GM23338 (cell line): ENCODE data around the gene PLET1. TPM values are rescaled to one million over a fixed set of nuclear protein-coding genes. Genes with fewer than 3 reads are reported as not detected.

Experiments
- ATAC-seq: fragments of 200-7000 bp; cut with Tn5 transposase; 3 replicates; pipeline ENCODE4 v1.9.1; 2020
- DNase-seq: peaks from one replicate; pipeline ENCODE4 v3.0.0-alpha.2; 2015; ENCODE audit warnings: low spot score
- H2AFZ ChIP-seq: fragments of 200-600 bp; sonication (generic); 2 replicates; pipeline ENCODE4 v1.8.0; 2016; ENCODE audit warnings: antibody characterized with exemption, mild to moderate bottlenecking, moderate library complexity
- H3F3A ChIP-seq: fragments of 200-600 bp; sonication (generic); replicated peaks from 2 replicates; pipeline ENCODE4 v1.8.0; 2017; ENCODE audit warnings: antibody characterized with exemption, mixed run types, low read depth
- H3K27ac ChIP-seq: fragments of 200-600 bp; sonication (generic); 2 replicates; pipeline ENCODE4 v1.6.1; 2016; ENCODE audit warnings: low read depth
- H3K27me3 ChIP-seq: fragments of 200-600 bp; sonication (generic); 2 replicates; pipeline ENCODE4 v1.8.0; 2016; ENCODE audit warnings: mild to moderate bottlenecking, mixed run types, moderate library complexity; ENCODE audit not compliant: insufficient read depth
- H3K36me3 ChIP-seq: fragments of 200-600 bp; sonication (generic); 2 replicates; pipeline ENCODE4 v1.8.0; 2016; ENCODE audit warnings: mild to moderate bottlenecking; ENCODE audit not compliant: insufficient read depth
- H3K4me1 ChIP-seq: fragments of 200-600 bp; sonication (generic); 2 replicates; pipeline ENCODE4 v1.8.0; 2016; ENCODE audit warnings: mild to moderate bottlenecking, moderate library complexity; ENCODE audit not compliant: insufficient read depth
- H3K4me2 ChIP-seq: fragments of 200-600 bp; sonication (generic); 2 replicates; pipeline ENCODE4 v1.7.1; 2017; ENCODE audit warnings: mixed run types
- H3K4me3 ChIP-seq: fragments of 200-600 bp; sonication (generic); 2 replicates; pipeline ENCODE4 v1.6.1; 2016; ENCODE audit warnings: mixed run types
- H3K79me2 ChIP-seq: fragments of 200-600 bp; sonication (generic); replicated peaks from 2 replicates; pipeline ENCODE4 v1.8.0; 2017; ENCODE audit warnings: mild to moderate bottlenecking; ENCODE audit not compliant: insufficient read depth
- H3K9me2 ChIP-seq: fragments of 200-600 bp; sonication (generic); 2 replicates; pipeline ENCODE4 v1.8.0; 2017; ENCODE audit not compliant: insufficient read depth
- H4K20me1 ChIP-seq: fragments of 200-600 bp; sonication (generic); replicated peaks from 2 replicates; pipeline ENCODE4 v1.8.0; 2017; ENCODE audit warnings: mild to moderate bottlenecking; ENCODE audit not compliant: insufficient read depth
- H3K27ac Mint-ChIP-seq: 2 replicates; pipeline ENCODE4 v1.8.0; 2020; ENCODE audit warnings: inconsistent platforms, mild to moderate bottlenecking, moderate library complexity, mixed read lengths
- H3K27me3 Mint-ChIP-seq: 3 replicates; pipeline ENCODE4 v1.8.0; 2022; ENCODE audit warnings: low read depth, mild to moderate bottlenecking, moderate library complexity, mixed read lengths, inconsistent platforms; ENCODE audit not compliant: insufficient read depth, poor library complexity
- H3K36me3 Mint-ChIP-seq: 3 replicates; pipeline ENCODE4 v1.8.0; 2021; ENCODE audit warnings: low read depth, mild to moderate bottlenecking, inconsistent platforms, moderate library complexity, mixed read lengths
- H3K4me1 Mint-ChIP-seq: 3 replicates; pipeline ENCODE4 v1.8.0; 2020; ENCODE audit warnings: mild to moderate bottlenecking, inconsistent platforms, mixed read lengths
- H3K4me3 Mint-ChIP-seq: 3 replicates; pipeline ENCODE4 v1.8.0; 2021; ENCODE audit warnings: moderate library complexity, mild to moderate bottlenecking, inconsistent platforms, mixed read lengths
- H3K9me3 Mint-ChIP-seq: 3 replicates; pipeline ENCODE4 v1.8.0; 2020; ENCODE audit warnings: moderate library complexity, mild to moderate bottlenecking, inconsistent platforms, mixed read lengths
- EZH2 ChIP-seq: fragments of 200-600 bp; sonication (generic); IDR thresholded peaks from one replicate; pipeline ENCODE4 v1.8.0; 2017; ENCODE audit warnings: antibody characterized with exemption, mild to moderate bottlenecking, low read depth; ENCODE audit not compliant: unreplicated experiment
- EZH2phosphoT487 ChIP-seq: fragments of 200-600 bp; sonication (generic); IDR thresholded peaks from one replicate; pipeline ENCODE4 v1.8.1; 2018; ENCODE audit warnings: antibody characterized with exemption; ENCODE audit not compliant: unreplicated experiment
- NANOG ChIP-seq: IDR thresholded peaks from 2 replicates; pipeline ENCODE4 v1.6.1; 2016; ENCODE audit warnings: antibody characterized with exemption, borderline replicate concordance
- POLR2AphosphoS5 ChIP-seq: IDR thresholded peaks from 2 replicates; pipeline ENCODE4 v1.6.1; 2016; ENCODE audit warnings: antibody characterized with exemption, low read depth
- STAT1 ChIP-seq: IDR thresholded peaks from one replicate; pipeline ENCODE4 v1.6.1; 2016; ENCODE audit warnings: antibody characterized with exemption; ENCODE audit not compliant: unreplicated experiment
- ZNF114 ChIP-seq: fragments of 250-450 bp; sonication (Bioruptor Pico); IDR thresholded peaks from 2 replicates; pipeline ENCODE4 v1.5.0; 2020; ENCODE audit warnings: mild to moderate bottlenecking, moderate library complexity
- ZNF331 ChIP-seq: fragments of 250-450 bp; sonication (Bioruptor Pico); IDR thresholded peaks from 2 replicates; pipeline ENCODE4 v1.5.0; 2020; ENCODE audit warnings: low read depth, mild to moderate bottlenecking, moderate library complexity
- polyA plus RNA-seq: library from polyadenylated mRNA; unstranded; fragments of >200 nt; fragmentation: Nextera tagmentation; extraction: Ambion mirVana; gene quantifications from 2 replicates; pipeline ENCODE4 v1.2.1, GENCODE V29; 2016
- total RNA-seq: library from RNA; depleted of rRNA; stranded (reverse); fragments of >200 nt; shearing (Covaris generic); gene quantifications from 2 replicates; pipeline ENCODE4 v1.2.3, GENCODE V29; 2014
- TF ChIP-seq, protein P1 (sequence below): IDR thresholded peaks from 2 replicates; pipeline ENCODE4 v1.6.1; 2016; ENCODE audit warnings: antibody characterized with exemption
- TF ChIP-seq, protein P2 (sequence below): IDR thresholded peaks from one replicate; pipeline ENCODE4 v1.6.1; 2018; ENCODE audit warnings: antibody characterized with exemption; ENCODE audit not compliant: unreplicated experiment
- TF ChIP-seq, protein P3 (sequence below): fragments of 250-450 bp; sonication (Bioruptor Pico); IDR thresholded peaks from 2 replicates; pipeline ENCODE4 v1.5.0; 2020; ENCODE audit warnings: mild to moderate bottlenecking, moderate library complexity

PLET1 gene
- total and polyA plus RNA-seq, 2 experiments from 2014 or later, result not detected

DNA sequence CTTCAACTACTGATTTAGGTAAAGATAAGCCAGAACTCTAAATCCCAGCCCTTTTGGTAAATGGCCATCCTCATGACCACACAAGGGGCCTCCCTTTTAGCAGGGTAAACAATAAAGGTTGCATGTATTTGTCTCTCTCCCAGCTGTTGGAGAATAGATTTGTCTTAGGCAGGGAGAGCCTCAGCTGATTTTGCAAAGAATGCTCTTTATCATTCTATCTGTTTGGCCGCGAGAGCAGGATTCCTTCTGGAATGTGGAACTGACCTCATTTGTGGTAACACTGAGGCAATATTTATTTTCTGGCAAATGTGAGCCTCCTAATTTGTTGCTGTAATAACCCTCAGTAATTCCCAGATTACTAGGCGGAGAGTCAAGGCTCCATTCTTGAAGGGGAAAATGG lies 19.2 kb downstream of the PLET1 start:
- no peaks in the 10 kb centered on the region for H3K4me1 Mint-ChIP-seq
- H3K27me3 Mint-ChIP-seq, result no peaks in the 10 kb centered on the region
- Histone ChIP-seq H3K4me1 (no peaks in the 10 kb centered on the region), H3K4me3 (no peak overlapping the region), H4K20me1 (no peaks in the 10 kb centered on the region), H3K79me2 (no peaks in the 10 kb centered on the region), H2AFZ (no peak overlapping the region), H3K27me3 (no peaks in the 10 kb centered on the region), H3K9me2 (no peaks in the 10 kb centered on the region), H3K36me3 (0 out of 2 replicates have a peak, but pooled peaks cover under 1% of the 10 kb centered on the region), H3F3A (no peaks in the 10 kb centered on the region), H3K4me2 (no peak overlapping the region), H3K27ac (no peak overlapping the region)
- H3K4me3 Mint-ChIP-seq, result no peak overlapping the region
- DNase-seq (no peak), ATAC-seq (no peak)
- H3K27ac Mint-ChIP-seq, result no peak overlapping the region
- H3K36me3 Mint-ChIP-seq, result peaks cover 26% of the 10 kb centered on the region
- TF ChIP-seq STAT1 (no peak), ZNF114 (CRISPR knock-in tag) (no peak), EZH2phosphoT487 (no peak)
- TF ChIP-seq, protein P1, sequence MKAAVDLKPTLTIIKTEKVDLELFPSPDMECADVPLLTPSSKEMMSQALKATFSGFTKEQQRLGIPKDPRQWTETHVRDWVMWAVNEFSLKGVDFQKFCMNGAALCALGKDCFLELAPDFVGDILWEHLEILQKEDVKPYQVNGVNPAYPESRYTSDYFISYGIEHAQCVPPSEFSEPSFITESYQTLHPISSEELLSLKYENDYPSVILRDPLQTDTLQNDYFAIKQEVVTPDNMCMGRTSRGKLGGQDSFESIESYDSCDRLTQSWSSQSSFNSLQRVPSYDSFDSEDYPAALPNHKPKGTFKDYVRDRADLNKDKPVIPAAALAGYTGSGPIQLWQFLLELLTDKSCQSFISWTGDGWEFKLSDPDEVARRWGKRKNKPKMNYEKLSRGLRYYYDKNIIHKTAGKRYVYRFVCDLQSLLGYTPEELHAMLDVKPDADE, result no peak
- H3K9me3 Mint-ChIP-seq, result peaks cover 13% of the 10 kb centered on the region; the same call in 2 of the 3 replicates

DNA sequence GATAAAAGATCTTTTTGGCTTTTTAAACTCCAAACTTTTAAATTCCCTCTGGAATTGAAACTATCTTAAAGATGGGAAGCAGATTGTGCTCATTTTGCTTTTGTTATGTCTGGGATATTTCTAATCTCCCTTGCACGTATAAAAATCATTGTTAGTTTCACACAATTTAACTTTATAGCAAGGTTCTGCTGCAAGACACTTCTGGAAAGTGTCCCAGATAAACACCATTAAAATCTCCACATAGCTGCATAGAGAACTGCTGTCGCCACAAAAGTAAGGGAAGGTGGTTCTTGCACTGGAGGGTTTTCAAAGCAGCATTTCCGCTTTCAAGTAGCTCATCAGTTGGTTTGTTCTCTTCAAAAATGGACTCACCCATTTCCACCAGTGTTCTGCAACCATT lies 22.6 kb downstream of the PLET1 start:
- H3K4me3 ChIP-seq, result no peak overlapping the region
- H3K36me3 Mint-ChIP-seq, result peaks cover 26% of the 10 kb centered on the region
- TF ChIP-seq NANOG (no peak), ZNF114 (CRISPR knock-in tag) (no peak), EZH2 (no peak), STAT1 (no peak), EZH2phosphoT487 (no peak), ZNF331 (no peak), POLR2AphosphoS5 (no peak)
- TF ChIP-seq, protein P1, result no peak
- TF ChIP-seq, protein P2, sequence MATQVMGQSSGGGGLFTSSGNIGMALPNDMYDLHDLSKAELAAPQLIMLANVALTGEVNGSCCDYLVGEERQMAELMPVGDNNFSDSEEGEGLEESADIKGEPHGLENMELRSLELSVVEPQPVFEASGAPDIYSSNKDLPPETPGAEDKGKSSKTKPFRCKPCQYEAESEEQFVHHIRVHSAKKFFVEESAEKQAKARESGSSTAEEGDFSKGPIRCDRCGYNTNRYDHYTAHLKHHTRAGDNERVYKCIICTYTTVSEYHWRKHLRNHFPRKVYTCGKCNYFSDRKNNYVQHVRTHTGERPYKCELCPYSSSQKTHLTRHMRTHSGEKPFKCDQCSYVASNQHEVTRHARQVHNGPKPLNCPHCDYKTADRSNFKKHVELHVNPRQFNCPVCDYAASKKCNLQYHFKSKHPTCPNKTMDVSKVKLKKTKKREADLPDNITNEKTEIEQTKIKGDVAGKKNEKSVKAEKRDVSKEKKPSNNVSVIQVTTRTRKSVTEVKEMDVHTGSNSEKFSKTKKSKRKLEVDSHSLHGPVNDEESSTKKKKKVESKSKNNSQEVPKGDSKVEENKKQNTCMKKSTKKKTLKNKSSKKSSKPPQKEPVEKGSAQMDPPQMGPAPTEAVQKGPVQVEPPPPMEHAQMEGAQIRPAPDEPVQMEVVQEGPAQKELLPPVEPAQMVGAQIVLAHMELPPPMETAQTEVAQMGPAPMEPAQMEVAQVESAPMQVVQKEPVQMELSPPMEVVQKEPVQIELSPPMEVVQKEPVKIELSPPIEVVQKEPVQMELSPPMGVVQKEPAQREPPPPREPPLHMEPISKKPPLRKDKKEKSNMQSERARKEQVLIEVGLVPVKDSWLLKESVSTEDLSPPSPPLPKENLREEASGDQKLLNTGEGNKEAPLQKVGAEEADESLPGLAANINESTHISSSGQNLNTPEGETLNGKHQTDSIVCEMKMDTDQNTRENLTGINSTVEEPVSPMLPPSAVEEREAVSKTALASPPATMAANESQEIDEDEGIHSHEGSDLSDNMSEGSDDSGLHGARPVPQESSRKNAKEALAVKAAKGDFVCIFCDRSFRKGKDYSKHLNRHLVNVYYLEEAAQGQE, result no peak
- TF ChIP-seq, protein P3, sequence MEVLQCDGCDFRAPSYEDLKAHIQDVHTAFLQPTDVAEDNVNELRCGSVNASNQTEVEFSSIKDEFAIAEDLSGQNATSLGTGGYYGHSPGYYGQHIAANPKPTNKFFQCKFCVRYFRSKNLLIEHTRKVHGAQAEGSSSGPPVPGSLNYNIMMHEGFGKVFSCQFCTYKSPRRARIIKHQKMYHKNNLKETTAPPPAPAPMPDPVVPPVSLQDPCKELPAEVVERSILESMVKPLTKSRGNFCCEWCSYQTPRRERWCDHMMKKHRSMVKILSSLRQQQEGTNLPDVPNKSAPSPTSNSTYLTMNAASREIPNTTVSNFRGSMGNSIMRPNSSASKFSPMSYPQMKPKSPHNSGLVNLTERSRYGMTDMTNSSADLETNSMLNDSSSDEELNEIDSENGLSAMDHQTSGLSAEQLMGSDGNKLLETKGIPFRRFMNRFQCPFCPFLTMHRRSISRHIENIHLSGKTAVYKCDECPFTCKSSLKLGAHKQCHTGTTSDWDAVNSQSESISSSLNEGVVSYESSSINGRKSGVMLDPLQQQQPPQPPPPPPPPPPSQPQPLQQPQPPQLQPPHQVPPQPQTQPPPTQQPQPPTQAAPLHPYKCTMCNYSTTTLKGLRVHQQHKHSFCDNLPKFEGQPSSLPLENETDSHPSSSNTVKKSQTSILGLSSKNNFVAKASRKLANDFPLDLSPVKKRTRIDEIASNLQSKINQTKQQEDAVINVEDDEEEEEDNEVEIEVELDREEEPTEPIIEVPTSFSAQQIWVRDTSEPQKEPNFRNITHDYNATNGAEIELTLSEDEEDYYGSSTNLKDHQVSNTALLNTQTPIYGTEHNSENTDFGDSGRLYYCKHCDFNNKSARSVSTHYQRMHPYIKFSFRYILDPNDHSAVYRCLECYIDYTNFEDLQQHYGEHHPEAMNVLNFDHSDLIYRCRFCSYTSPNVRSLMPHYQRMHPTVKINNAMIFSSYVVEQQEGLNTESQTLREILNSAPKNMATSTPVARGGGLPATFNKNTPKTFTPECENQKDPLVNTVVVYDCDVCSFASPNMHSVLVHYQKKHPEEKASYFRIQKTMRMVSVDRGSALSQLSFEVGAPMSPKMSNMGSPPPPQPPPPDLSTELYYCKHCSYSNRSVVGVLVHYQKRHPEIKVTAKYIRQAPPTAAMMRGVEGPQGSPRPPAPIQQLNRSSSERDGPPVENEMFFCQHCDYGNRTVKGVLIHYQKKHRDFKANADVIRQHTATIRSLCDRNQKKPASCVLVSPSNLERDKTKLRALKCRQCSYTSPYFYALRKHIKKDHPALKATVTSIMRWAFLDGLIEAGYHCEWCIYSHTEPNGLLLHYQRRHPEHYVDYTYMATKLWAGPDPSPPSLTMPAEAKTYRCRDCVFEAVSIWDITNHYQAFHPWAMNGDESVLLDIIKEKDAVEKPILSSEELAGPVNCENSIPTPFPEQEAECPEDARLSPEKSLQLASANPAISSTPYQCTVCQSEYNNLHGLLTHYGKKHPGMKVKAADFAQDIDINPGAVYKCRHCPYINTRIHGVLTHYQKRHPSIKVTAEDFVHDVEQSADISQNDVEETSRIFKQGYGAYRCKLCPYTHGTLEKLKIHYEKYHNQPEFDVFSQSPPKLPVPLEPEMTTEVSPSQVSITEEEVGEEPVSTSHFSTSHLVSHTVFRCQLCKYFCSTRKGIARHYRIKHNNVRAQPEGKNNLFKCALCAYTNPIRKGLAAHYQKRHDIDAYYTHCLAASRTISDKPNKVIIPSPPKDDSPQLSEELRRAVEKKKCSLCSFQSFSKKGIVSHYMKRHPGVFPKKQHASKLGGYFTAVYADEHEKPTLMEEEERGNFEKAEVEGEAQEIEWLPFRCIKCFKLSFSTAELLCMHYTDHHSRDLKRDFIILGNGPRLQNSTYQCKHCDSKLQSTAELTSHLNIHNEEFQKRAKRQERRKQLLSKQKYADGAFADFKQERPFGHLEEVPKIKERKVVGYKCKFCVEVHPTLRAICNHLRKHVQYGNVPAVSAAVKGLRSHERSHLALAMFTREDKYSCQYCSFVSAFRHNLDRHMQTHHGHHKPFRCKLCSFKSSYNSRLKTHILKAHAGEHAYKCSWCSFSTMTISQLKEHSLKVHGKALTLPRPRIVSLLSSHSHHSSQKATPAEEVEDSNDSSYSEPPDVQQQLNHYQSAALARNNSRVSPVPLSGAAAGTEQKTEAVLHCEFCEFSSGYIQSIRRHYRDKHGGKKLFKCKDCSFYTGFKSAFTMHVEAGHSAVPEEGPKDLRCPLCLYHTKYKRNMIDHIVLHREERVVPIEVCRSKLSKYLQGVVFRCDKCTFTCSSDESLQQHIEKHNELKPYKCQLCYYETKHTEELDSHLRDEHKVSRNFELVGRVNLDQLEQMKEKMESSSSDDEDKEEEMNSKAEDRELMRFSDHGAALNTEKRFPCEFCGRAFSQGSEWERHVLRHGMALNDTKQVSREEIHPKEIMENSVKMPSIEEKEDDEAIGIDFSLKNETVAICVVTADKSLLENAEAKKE (CRISPR knock-in tag), result no peak

More for the DNA sequence above, 22.6 kb downstream of the PLET1 start:
- Histone ChIP-seq H2AFZ (no peak overlapping the region), H3K27me3 (no peaks in the 10 kb centered on the region), H3K27ac (no peak overlapping the region), H3K36me3 (peaks cover 20% of the 10 kb centered on the region; the same call in 1 of the 2 replicates), H4K20me1 (no peaks in the 10 kb centered on the region), H3K4me1 (no peaks in the 10 kb centered on the region), H3K79me2 (no peaks in the 10 kb centered on the region), H3K4me2 (no peak overlapping the region), H3K9me2 (no peaks in the 10 kb centered on the region), H3F3A (no peaks in the 10 kb centered on the region)
- peaks cover 5% of the 10 kb centered on the region; the same call in 1 of the 3 replicates for H3K9me3 Mint-ChIP-seq
- H3K27ac Mint-ChIP-seq, result no peak overlapping the region
- ATAC-seq, result no peak
- no peaks in the 10 kb centered on the region for H3K27me3 Mint-ChIP-seq
- no peaks in the 10 kb centered on the region for H3K4me1 Mint-ChIP-seq
- DNase-seq, result no peak
- no peak overlapping the region for H3K4me3 Mint-ChIP-seq
